Measurements from ENCODE around the gene MYD88. TPM values are rescaled to one million over a fixed set of nuclear protein-coding genes. Genes with fewer than 3 reads are reported as not detected.

The MYD88 gene
- total RNA-seq, 1 experiment from 2014 or later, result 14.8 TPM

DNA sequence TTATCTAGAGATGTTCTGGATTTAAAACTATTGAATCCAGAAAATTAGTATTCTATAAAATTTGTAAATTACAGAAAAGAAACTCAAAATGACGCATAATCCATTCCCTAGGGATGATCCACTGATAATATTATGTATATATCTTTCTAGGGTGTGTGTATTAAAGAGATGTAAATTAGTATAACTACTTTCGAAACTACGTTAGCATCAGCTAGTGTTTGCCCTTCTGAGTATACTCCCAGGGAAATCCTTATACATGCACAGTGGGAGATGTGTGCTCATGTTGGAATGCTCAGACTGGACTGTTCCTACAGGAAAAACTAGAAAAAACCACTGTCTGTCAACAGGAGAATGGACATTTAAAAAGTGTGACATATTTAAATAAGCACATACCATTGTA is 38.0 kb upstream of the MYD88 start:
- Histone ChIP-seq H3K9me2 (ENCODE audit: insufficient read depth) (no peaks in the 10 kb centered on the region), H3K36me3 (ENCODE audit: control insufficient read depth in 1 of 2, insufficient read depth in 2 of 2, low read length in 2 of 2) (no peaks in the 10 kb centered on the region), H4K20me1 (ENCODE audit: insufficient read depth) (no peaks in the 10 kb centered on the region; the same call in 1 of the 2 replicates), H3K4me1 (ENCODE audit: control insufficient read depth in 1 of 2, insufficient read depth in 2 of 2, low read length in 2 of 2) (no peaks in the 10 kb centered on the region), H3K79me2 (ENCODE audit: insufficient read depth, low read length) (no peaks in the 10 kb centered on the region), H3K9me3 (ENCODE audit: control insufficient read depth in 1 of 2, insufficient read depth in 1 of 2, low read depth in 1 of 2, low read length in 2 of 2) (peaks cover 3 to 8% of the 10 kb centered on the region in 2 experiments; a peak in 2 of 4 replicates), H2AFZ (ENCODE audit: low read depth, low read length, poor library complexity, severe bottlenecking) (no peak overlapping the region), H3K4me2 (ENCODE audit: low read length) (no peak overlapping the region), H3K27me3 (ENCODE audit: insufficient read depth, low read length) (peaks cover 5% of the 10 kb centered on the region; the same call in 1 of the 2 replicates), H3K27ac (ENCODE audit: low read depth, low read length) (no peak overlapping the region), H3K9ac (ENCODE audit: low read length) (no peak overlapping the region), H3K4me3 (replicated peaks in 1 of 2; ENCODE audit: low read depth in 1 of 2, low read length in 2 of 2) (no peak overlapping the region)
- DNase-seq (ENCODE audit: low read depth, low spot score) (no peak), ATAC-seq (no peak)
- BruUV-seq (replicated peaks), result no TSS peak
- POLR2A ChIA-PET, result no interaction called here
- intact Hi-C loops (cut with micrococcal nuclease), result no loop called here
- CTCF ChIA-PET, result no interaction called here
- RAD21 ChIA-PET (ENCODE audit: low non-redundant PET in 1 of 2, low total read pairs in 2 of 2, uncharacterized antibody in 2 of 2, unreplicated experiment in 2 of 2), result no interaction called here
- TF ChIP-seq TCF7L2 (IDR thresholded peaks at IDR 0.05; ENCODE audit: borderline replicate concordance, extremely low read depth, insufficient read depth, insufficient read length), result no peak

DNA sequence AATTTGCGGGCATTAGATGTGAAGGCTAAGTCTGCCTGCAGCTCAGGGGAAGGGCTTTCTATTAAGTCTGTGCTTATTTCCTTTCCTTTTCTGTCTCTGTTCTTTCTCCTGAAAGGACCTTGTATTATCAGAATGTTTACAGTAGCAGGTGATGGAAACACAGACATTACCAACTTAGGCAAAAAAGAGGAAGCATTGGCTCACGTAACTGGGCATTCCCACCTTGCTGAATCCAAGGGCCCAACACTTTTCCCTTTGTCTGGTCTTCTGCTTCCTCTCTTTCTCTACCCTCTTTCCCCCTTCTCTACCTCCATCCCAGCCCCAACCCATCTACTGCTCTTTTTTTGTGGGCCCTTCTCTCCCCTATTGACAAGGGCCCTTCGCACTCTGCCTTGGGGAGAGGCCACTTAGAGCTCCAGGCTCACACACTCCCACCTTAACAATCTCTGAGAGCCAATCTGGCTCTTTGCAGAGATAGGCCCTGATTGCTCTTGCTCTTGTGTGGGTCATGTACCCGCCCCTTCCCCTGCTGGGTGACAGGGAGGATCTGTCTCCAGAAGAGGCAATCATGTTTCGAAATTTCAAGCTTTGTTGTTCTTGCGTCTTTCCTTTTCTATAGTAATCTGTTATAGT is 36.5 kb upstream of the MYD88 start:
- H3K9me2 ChIP-seq (ENCODE audit: insufficient read depth), result no peaks in the 10 kb centered on the region
- intact Hi-C loops (cut with micrococcal nuclease), result no loop called here
- POLR2A ChIA-PET, result no interaction called here
- no peaks in the 10 kb centered on the region; the same call in 1 of the 2 replicates for H4K20me1 ChIP-seq (ENCODE audit: insufficient read depth)
- H3K4me2 ChIP-seq (ENCODE audit: low read length), result no peak overlapping the region
- H3K79me2 ChIP-seq (ENCODE audit: insufficient read depth, low read length), result no peaks in the 10 kb centered on the region
- no peak for DNase-seq (ENCODE audit: low read depth, low spot score)
- no peak overlapping the region for H2AFZ ChIP-seq (ENCODE audit: low read depth, low read length, poor library complexity, severe bottlenecking)
- no peaks in the 10 kb centered on the region for H3K36me3 ChIP-seq (ENCODE audit: control insufficient read depth in 1 of 2, insufficient read depth in 2 of 2, low read length in 2 of 2)
- peaks cover 5% of the 10 kb centered on the region; the same call in 1 of the 2 replicates for H3K27me3 ChIP-seq (ENCODE audit: insufficient read depth, low read length)
- BruUV-seq (replicated peaks), result no TSS peak
- H3K4me3 ChIP-seq (replicated peaks in 1 of 2; ENCODE audit: low read depth in 1 of 2, low read length in 2 of 2), result no peak overlapping the region
- H3K9me3 ChIP-seq (ENCODE audit: control insufficient read depth in 1 of 2, insufficient read depth in 1 of 2, low read depth in 1 of 2, low read length in 2 of 2), result peaks cover 3 to 8% of the 10 kb centered on the region in 2 experiments; a peak in 2 of 4 replicates
- CTCF ChIA-PET, result no interaction called here
- ATAC-seq, result no peak
- H3K4me1 ChIP-seq (ENCODE audit: control insufficient read depth in 1 of 2, insufficient read depth in 2 of 2, low read length in 2 of 2), result no peaks in the 10 kb centered on the region
- RAD21 ChIA-PET (ENCODE audit: low non-redundant PET in 1 of 2, low total read pairs in 2 of 2, uncharacterized antibody in 2 of 2, unreplicated experiment in 2 of 2), result no interaction called here
- no peak overlapping the region for H3K9ac ChIP-seq (ENCODE audit: low read length)
- no peak overlapping the region for H3K27ac ChIP-seq (ENCODE audit: low read depth, low read length)
- TF ChIP-seq TCF7L2 (IDR thresholded peaks at IDR 0.05; ENCODE audit: borderline replicate concordance, extremely low read depth, insufficient read depth, insufficient read length), result no peak
- no peak for TF ChIP-seq CBX3 (IDR thresholded peaks at IDR 0.05; ENCODE audit: low read depth)
- TF ChIP-seq ELF1 (IDR thresholded peaks at IDR 0.05; ENCODE audit: borderline replicate concordance, low read depth), result no peak
- TF ChIP-seq, protein P1, sequence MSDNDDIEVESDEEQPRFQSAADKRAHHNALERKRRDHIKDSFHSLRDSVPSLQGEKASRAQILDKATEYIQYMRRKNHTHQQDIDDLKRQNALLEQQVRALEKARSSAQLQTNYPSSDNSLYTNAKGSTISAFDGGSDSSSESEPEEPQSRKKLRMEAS (IDR thresholded peaks at IDR 0.05), result no peak
- no peak for TF ChIP-seq EZH2phosphoT487 (IDR thresholded peaks at IDR 0.05; ENCODE audit: borderline replicate concordance)
- TF ChIP-seq, protein P2, sequence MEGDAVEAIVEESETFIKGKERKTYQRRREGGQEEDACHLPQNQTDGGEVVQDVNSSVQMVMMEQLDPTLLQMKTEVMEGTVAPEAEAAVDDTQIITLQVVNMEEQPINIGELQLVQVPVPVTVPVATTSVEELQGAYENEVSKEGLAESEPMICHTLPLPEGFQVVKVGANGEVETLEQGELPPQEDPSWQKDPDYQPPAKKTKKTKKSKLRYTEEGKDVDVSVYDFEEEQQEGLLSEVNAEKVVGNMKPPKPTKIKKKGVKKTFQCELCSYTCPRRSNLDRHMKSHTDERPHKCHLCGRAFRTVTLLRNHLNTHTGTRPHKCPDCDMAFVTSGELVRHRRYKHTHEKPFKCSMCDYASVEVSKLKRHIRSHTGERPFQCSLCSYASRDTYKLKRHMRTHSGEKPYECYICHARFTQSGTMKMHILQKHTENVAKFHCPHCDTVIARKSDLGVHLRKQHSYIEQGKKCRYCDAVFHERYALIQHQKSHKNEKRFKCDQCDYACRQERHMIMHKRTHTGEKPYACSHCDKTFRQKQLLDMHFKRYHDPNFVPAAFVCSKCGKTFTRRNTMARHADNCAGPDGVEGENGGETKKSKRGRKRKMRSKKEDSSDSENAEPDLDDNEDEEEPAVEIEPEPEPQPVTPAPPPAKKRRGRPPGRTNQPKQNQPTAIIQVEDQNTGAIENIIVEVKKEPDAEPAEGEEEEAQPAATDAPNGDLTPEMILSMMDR (IDR thresholded peaks at IDR 0.05 in 2 of 3, conservative IDR thresholded peaks at IDR 0.05 in 1 of 3; ENCODE audit: borderline replicate concordance in 1 of 3, insufficient read depth in 1 of 3, low read depth in 2 of 3, low read length in 2 of 3), result no peak
- TF ChIP-seq RAD21 (IDR thresholded peaks at IDR 0.05; ENCODE audit: low read depth), result no peak
- TF ChIP-seq CEBPB (IDR thresholded peaks at IDR 0.05; ENCODE audit: low read depth), result no peak
- no peak for TF ChIP-seq ZNF274 (IDR thresholded peaks at IDR 0.05; ENCODE audit: low read depth, low read length)
- no peak for TF ChIP-seq EZH2 (IDR thresholded peaks at IDR 0.05)
- TF ChIP-seq YY1 (IDR thresholded peaks at IDR 0.05; ENCODE audit: extremely low read depth, insufficient replicate concordance, low read depth, low read length), result no peak
- no peak for TF ChIP-seq SRF (IDR thresholded peaks at IDR 0.05; ENCODE audit: low read depth)
- TF ChIP-seq, protein P3, sequence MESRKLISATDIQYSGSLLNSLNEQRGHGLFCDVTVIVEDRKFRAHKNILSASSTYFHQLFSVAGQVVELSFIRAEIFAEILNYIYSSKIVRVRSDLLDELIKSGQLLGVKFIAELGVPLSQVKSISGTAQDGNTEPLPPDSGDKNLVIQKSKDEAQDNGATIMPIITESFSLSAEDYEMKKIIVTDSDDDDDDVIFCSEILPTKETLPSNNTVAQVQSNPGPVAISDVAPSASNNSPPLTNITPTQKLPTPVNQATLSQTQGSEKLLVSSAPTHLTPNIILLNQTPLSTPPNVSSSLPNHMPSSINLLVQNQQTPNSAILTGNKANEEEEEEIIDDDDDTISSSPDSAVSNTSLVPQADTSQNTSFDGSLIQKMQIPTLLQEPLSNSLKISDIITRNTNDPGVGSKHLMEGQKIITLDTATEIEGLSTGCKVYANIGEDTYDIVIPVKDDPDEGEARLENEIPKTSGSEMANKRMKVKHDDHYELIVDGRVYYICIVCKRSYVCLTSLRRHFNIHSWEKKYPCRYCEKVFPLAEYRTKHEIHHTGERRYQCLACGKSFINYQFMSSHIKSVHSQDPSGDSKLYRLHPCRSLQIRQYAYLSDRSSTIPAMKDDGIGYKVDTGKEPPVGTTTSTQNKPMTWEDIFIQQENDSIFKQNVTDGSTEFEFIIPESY (IDR thresholded peaks at IDR 0.05; ENCODE audit: extremely low read depth, insufficient replicate concordance, low read length), result no peak
- no peak for TF ChIP-seq POLR2A (IDR thresholded peaks at IDR 0.05; ENCODE audit: borderline replicate concordance, extremely low read depth, insufficient read depth, insufficient read length)
- TF ChIP-seq, protein P4, sequence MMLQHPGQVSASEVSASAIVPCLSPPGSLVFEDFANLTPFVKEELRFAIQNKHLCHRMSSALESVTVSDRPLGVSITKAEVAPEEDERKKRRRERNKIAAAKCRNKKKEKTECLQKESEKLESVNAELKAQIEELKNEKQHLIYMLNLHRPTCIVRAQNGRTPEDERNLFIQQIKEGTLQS (IDR thresholded peaks at IDR 0.05), result no peak
- no peak for TF ChIP-seq EGR1 (IDR thresholded peaks at IDR 0.05; ENCODE audit: low read depth)
- TF ChIP-seq JUND (IDR thresholded peaks at IDR 0.05), result no peak
